GM12864 (cell line): ENCODE data around the gene USE1.
A peak's percentile ranks its signal among the peaks of the same experiment; 100 is the strongest.

ENCODE experiments used
- DNase-seq: peaks from one replicate; pipeline ENCODE4 v3.0.0-alpha.2; 2011; ENCODE audit warnings: low read depth
- H3K4me3 ChIP-seq: 2 replicates; pipeline ENCODE4 v1.5.1; 2011; ENCODE audit warnings: mild to moderate bottlenecking, low read depth, low read length, control low read depth
- TF ChIP-seq, protein P1 (sequence below): IDR thresholded peaks from 2 replicates; pipeline ENCODE4 v1.5.1; 2011; ENCODE audit warnings: low read depth, mild to moderate bottlenecking, moderate library complexity, low read length, control low read depth, inconsistent platforms; ENCODE audit errors: missing control alignments

The USE1 gene

DNA sequence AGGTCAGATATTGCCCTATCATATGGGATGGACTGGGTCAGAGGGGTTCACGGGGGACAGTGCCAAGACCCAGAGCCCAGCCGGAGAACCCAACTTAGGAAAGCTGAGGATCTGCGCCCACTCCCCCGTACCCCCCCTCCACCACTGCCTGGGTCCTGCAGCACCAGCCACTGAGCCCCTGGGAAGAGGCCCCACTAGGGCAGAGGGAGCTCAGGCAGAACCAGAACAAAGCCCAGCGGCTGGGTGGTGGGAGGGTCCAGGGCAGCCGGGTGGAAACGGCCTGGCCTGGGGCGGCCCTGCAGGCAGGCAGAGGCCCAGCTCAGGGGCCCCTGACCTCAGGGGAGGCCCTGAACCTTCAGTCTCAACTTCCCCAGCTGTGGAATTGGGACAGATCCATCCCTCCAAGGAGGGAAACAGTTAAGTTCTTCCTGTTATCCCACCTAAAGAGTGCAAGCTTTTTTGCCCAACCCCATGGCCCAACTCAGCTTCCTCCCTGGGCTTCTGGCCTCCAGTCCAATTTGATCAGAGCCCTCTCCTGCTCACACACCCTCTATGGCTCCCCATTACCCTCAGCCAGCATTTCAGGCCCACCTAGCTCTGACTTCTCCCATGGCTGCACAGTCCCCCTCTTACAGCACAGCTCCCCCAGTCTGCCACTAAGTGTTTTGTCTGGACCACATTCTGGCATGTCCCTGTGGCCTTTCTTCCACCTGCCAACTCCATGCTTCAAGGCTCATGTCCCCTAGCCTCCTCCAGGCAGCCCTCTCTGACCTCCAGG is 27.5 kb downstream of the USE1 start:
- DNase-seq: no peak
- H3K4me3 ChIP-seq: no peak overlapping the region
- TF ChIP-seq, protein P1, sequence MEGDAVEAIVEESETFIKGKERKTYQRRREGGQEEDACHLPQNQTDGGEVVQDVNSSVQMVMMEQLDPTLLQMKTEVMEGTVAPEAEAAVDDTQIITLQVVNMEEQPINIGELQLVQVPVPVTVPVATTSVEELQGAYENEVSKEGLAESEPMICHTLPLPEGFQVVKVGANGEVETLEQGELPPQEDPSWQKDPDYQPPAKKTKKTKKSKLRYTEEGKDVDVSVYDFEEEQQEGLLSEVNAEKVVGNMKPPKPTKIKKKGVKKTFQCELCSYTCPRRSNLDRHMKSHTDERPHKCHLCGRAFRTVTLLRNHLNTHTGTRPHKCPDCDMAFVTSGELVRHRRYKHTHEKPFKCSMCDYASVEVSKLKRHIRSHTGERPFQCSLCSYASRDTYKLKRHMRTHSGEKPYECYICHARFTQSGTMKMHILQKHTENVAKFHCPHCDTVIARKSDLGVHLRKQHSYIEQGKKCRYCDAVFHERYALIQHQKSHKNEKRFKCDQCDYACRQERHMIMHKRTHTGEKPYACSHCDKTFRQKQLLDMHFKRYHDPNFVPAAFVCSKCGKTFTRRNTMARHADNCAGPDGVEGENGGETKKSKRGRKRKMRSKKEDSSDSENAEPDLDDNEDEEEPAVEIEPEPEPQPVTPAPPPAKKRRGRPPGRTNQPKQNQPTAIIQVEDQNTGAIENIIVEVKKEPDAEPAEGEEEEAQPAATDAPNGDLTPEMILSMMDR: no peak

DNA sequence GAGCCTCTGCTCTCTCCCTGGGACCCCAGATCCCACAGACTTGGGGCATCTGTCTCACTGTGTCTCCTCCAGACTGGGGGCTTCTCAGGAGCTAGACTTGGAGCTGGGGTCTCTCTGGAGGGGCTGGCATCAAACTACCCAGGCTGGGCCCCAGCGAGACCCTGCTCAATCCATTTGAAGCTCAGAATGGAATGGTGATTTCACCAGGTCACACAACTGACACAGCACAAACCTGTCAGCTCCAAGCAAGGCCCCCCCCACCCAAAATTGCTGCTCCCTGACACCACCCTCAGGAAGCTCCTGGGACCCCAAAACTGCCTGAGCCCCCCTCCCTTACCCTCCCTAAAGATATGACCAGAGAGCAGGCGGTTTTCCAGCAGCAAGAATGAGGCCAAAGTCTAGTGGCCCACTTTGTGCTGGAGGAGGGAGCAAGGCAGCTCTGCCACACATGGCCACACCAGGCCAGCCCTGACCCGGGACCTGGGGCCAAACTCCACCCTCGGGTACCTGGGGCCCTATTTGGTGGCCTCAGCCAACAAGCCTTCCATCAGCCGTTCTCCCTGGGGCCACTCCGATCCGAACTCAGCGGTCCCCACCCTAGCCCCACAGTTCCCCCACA is 28.2 kb downstream of the USE1 start:
- DNase-seq: no peak
- H3K4me3 ChIP-seq: no peak overlapping the region

DNA sequence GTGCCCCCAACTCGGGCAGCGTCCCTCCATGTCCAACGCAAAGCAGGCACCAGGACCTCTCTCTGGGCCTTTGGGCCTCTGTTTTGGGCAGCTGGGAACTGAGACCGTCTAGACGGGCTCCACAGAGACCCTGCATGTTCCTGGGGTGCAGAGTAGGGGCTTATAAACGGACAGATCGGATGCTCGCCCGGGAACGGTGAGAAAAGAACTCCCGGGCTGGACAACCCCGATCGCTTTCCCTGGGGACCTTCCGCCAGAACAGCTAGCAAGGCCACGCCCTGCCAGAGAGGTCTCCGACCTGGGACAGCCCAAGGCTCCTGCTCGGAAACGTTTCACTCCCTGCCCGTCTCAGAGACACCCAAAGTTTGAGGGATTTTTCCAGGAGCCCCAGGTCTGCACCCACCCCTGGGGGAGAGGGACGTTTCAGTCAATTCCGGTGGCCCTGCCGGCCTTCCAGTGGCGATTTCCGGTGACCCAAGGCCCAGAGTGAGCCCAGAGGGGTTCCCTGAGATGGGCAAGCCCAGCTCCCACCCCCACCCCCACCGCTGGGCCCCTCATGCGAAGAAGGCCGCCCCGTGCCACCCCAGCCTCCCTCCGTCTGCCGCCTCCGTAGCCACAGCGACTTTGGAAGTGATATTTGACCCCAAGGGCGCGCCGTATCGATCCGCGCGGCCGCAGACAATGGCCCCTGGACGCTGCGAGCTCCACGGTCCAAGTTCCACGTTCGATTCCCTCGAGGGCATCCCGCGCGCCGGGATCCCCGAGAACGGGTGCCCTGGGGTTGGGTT is 28.9 kb downstream of the USE1 start:
- TF ChIP-seq, protein P1: no peak
- DNase-seq: no peak
- no peak overlapping the region for H3K4me3 ChIP-seq

More for the DNA sequence above, 28.2 kb downstream of the USE1 start:
- TF ChIP-seq, protein P1: no peak

DNA sequence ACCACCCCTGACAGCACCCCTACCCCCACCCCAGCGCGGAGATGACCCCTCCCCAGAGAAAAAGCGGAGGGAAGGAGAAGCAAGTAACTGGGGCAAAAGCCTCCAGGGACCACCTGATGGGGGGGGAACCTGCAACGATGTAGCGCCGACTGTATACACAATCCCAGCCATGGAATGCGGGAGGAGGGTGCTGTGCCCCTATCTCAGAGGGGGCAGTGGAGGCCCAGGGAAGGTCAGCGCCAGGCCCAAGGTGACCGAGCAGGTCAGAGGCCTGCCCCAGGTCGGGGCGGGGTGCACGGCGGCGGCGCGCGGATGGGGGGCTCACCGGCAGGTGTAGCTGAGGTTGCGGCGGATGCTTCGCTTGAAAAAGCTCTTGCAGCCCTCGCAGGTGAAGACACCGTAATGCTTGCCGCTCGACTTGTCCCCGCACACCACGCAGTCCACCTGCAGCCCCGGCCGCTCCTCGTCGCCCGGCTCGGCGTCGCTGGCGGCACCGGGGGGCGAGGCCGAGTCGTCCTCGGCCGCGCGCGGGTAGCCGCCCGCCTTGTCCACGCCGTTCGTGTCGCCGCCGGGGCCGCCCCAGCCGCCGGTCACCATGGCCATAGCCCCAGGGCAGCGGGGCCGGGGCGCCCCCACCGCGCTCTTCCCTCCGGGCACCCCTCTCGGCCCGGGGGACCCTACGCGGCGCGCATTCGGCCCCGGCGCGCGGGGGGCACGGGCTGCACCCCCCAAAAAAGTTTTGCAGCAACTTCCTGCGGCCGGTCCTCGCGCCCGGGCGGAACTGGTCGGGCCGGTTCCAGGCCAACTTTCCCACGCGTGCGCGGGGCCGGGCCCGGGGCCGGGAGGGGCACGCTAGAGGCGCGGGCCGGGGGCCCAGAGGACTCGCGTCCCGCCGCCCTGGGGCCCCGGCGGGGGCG is 29.7 kb downstream of the USE1 start:
- TF ChIP-seq, protein P1: no peak
- no peak for DNase-seq
- H3K4me3 ChIP-seq: peak overlapping the region; percentile 52

DNA sequence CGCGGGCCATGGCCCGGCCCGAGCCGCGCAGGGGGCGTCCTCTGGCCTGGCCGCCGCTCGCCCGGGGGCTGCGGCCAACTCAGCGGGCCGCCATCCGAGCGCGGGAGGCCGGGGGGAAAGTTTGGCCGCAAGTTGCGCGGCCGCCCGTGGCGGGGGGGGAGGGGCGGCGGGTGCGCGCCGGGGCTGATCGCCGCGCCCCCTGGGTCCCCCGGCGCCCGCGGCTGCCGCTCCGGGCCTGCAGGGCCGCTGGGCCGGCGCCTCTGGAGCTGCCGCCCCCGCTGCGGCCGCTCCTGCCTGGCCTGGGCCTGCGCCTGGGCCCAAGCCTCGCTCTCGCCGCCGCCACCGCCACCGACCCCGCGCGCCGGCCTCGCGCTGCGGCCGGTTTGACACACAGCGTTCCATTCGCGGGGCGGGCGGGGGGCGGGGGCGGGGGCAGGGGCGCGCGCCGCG is 30.4 kb downstream of the USE1 start, which contains the start of gene NR2F6:
Gene NR2F6, minus strand, starts transcription at position 385 of the 450 bp plus-strand sequence. CDS start 699 bp downstream, outside the sequence.
- no peak for DNase-seq
- TF ChIP-seq, protein P1: no peak
- H3K4me3 ChIP-seq: peak within 1 kb of the TSS; percentile 52

DNA sequence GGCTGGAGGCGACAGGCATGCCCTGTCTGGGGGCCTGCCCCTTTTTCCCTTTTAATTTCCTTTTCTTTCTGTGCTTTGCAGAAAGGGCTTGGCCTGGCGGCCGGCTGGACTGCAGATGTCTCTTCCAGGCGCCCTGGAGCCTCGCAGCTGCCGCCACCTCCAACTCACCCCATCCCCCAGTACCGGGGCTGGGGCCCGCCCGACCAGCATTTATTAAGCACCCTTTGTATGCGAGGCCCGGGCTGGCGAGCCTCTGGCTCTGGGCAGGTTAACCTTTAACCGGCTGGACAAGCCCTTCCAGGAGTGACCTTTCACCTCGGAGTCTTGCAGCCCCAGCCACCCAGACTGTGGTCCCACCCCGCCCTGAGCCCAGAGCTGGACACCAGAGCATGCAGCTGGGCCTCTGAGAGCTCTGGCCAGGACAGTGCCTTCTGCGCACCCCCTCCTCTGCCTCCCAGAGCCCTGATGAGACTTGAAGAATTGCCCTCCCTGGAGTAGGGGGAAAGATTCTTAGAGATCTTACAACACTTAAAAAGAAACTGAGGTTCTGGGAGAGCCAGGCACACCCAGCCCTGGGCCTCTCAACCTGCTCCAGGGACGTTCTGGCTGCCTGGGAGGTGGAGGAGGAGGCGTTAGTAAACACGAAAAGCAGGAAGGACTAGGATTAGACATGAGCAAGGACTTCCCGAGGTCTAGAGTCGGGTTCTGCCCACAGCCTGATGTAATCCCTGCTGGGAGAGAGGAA is 31.7 kb downstream of the USE1 start:
- TF ChIP-seq, protein P1: no peak
- peak overlapping the region; percentile 52 for H3K4me3 ChIP-seq
- DNase-seq: no peak
